Femur (tissue), 1 donor: ENCODE data around the gene SYT12.
A peak's percentile ranks its signal among the peaks of the same experiment; 100 is the strongest.
"Not testable (repeated sequence)": the region's sequence is repeated elsewhere in the genome, so short reads cannot be mapped to it uniquely, and the experiment has no call there.

Experiments used
- DNase-seq: peaks from one replicate; pipeline ENCODE4 v3.0.0-alpha.2; 2017

SYT12 gene

GRCh38 chr11:67022961-67023956 is at the start of gene SYT12:
Gene SYT12 (plus strand): TSS chr11:67023134. CDS start chr11:67030145, 7,011 bp downstream.
- no peak for DNase-seq

GRCh38 chr11:66973956-66974580 is 48.9 kb upstream of the SYT12 start:
- no peak for DNase-seq

- DNase-seq, result no peak
Measured at GRCh38 chr11:66974724-66975404, 48.1 kb upstream of the SYT12 start, which contains the start of gene C11orf86. Gene C11orf86 (plus strand): TSS chr11:66975304. CDS start chr11:66975363, 59 bp downstream.

GRCh38 chr11:66975405-66976027 is 47.4 kb upstream of the SYT12 start:
- DNase-seq, result no peak

- DNase-seq, result no peak
Measured at GRCh38 chr11:66976028-66976467, 46.9 kb upstream of the SYT12 start.

- DNase-seq, result no peak
Measured at GRCh38 chr11:66976925-66977324, 46.0 kb upstream of the SYT12 start.

- DNase-seq, result no peak
Measured at GRCh38 chr11:66978229-66978628, 44.7 kb upstream of the SYT12 start.

- DNase-seq, result no peak
Measured at GRCh38 chr11:66978717-66979116, 44.2 kb upstream of the SYT12 start.

- DNase-seq, result no peak
Measured at GRCh38 chr11:66979336-66979980, 43.5 kb upstream of the SYT12 start.

- peak; percentile 89 for DNase-seq
Measured at GRCh38 chr11:66981976-66982578, 40.9 kb upstream of the SYT12 start.

GRCh38 chr11:66983275-66983924 is 39.5 kb upstream of the SYT12 start:
- no peak for DNase-seq

GRCh38 chr11:66985508-66986177 is 37.3 kb upstream of the SYT12 start:
- DNase-seq, result no peak

GRCh38 chr11:66986178-66986545 is 36.8 kb upstream of the SYT12 start:
- DNase-seq, result no peak

GRCh38 chr11:66987158-66987620 is 35.7 kb upstream of the SYT12 start:
- no peak for DNase-seq

- no peak for DNase-seq
Measured at GRCh38 chr11:66987924-66988637, 34.9 kb upstream of the SYT12 start.

- not testable (repeated sequence) for DNase-seq
Measured at GRCh38 chr11:66988741-66989140, 34.2 kb upstream of the SYT12 start.

- not testable (repeated sequence) for DNase-seq
Measured at GRCh38 chr11:66989360-66989759, 33.6 kb upstream of the SYT12 start.

- no peak for DNase-seq
Measured at GRCh38 chr11:66992041-66992440, 30.9 kb upstream of the SYT12 start.

GRCh38 chr11:66996609-66997273 is 26.2 kb upstream of the SYT12 start:
- peak; percentile 51 for DNase-seq
